Esophagus squamous epithelium (tissue), 5 donors: ENCODE results near the gene KBTBD3. TPM values are rescaled to one million over a fixed set of nuclear protein-coding genes. Genes with fewer than 3 reads are reported as not detected.

Experiments
- DNase-seq: peaks from one replicate; lab custom pipeline; 2025; lab: John Stamatoyannopoulos, UW
- H3K27ac ChIP-seq, 4 donors: fragments of 200-600 bp; sonication (generic); one replicate each; pipeline ENCODE4 v1.5.1; 2016 to 2019; ENCODE audit warnings: mild to moderate bottlenecking in 1 of 4
- H3K27me3 ChIP-seq, 4 donors: fragments of 200-600 bp; sonication (generic); 1 replicate in 3 of 4; 2 replicates in 1 of 4; pipeline versions ENCODE4 v1.5.1 to v1.6.0; 2017 to 2021; ENCODE audit warnings: antibody characterized with exemption in 1 of 4
- H3K36me3 ChIP-seq, 3 donors: fragments of 200-600 bp; sonication (generic); one replicate each; pipeline ENCODE4 v1.5.1; 2016 to 2019
- H3K4me1 ChIP-seq, 3 donors: fragments of 200-600 bp; sonication (generic); one replicate each; pipeline ENCODE4 v1.5.1; 2017 to 2019
- H3K4me3 ChIP-seq, 4 donors: fragments of 200-600 bp; sonication (generic); 1 replicate in 3 of 4; 2 replicates in 1 of 4; pipeline ENCODE4 v1.5.1; 2016 to 2019; ENCODE audit warnings: mild to moderate bottlenecking in 2 of 4, moderate library complexity in 1 of 4
- H3K9me3 ChIP-seq, 3 donors: fragments of 200-600 bp; sonication (generic); one replicate each; pipeline ENCODE4 v1.5.1; 2016 to 2019
- POLR2A ChIP-seq, 4 donors: fragments of 450-650 bp; IDR thresholded peaks; one replicate each; pipeline ENCODE4 v1.6.1; 2017; ENCODE audit warnings: antibody characterized with exemption in 4 of 4, mild to moderate bottlenecking in 4 of 4, moderate library complexity in 3 of 4
- WGBS, 2 donors: methylation state at CpG; one replicate each; pipeline ENCODE4 v1.1.5; 2018; 5-methylcytosine and 5-hydroxymethylcytosine counted together
- intact Hi-C: fragments of 100-400 bp; cut with DNase I; formaldehyde crosslinking; loops from one replicate; pipeline ENCODE4 v1.15.0; 2022
- total RNA-seq, 4 donors: library from RNA; depleted of rRNA; stranded (reverse); fragments of >200 nt; gene quantifications; one replicate each; pipeline ENCODE4 v1.1.0, GENCODE V29; 2016
- TF ChIP-seq, protein P1 (sequence below), 6 experiments: fragments of 450-650 bp in 4 of 6; fragments of 200-600 bp in 2 of 6; sonication (generic) in 2 of 6; IDR thresholded peaks; one replicate each; pipeline ENCODE4 v1.5.1; 2016 to 2019; ENCODE audit warnings: antibody characterized with exemption in 6 of 6, mild to moderate bottlenecking in 4 of 6, moderate library complexity in 4 of 6
- donor health status: DM: yes; HTN: yes; CAD: no.

KBTBD3 gene
- total RNA-seq, 4 donors from 2014 or later, result 0.70 to 5.5 (median 2.4) TPM

DNA sequence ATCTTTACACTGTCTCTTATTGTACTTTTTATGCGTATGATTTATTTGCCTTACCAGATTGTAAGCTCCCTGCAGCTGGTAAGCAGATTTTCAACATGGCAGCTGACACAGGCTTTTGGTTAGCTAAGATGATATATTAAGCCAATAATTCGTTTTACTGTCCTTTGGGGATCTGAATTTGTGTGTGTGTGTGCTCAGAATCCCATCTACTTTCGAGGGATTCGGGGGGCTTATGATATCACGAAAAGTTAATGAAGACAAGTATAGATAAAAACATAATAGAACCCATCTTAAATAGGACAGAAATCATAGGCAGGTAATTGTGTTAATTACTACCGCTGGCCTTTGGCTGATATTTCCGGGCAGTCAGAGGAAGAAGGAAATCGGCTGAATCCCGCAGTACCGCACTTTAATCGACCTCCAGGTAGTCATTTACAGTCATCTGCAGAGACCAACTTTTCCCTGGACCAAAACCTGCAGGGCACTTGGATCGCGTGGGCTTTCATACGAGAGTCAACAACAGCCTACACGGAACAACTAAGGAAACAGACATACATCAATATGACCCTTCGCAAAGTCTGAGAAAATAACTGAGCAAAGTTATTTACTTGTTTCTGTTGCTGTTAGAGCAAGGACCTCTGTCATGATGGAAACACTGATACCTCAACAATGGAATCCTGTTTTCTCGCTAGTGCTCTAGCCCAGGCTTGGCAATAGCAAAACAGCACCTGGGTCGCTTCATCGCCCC, 802 bp downstream of the KBTBD3 start:
- H3K27me3 ChIP-seq, result no peaks in the 10 kb centered on the region
- H3K4me1 ChIP-seq, result peaks cover 4 to 47% (median 27%) of the 10 kb centered on the region in 3 donors
- DNase-seq, result no peak
- peak overlapping the region; percentile 90 to 99 (median 98) for H3K27ac ChIP-seq
- no peak for TF ChIP-seq POLR2A (IDR thresholded peaks at IDR 0.05)
- TF ChIP-seq, protein P1, sequence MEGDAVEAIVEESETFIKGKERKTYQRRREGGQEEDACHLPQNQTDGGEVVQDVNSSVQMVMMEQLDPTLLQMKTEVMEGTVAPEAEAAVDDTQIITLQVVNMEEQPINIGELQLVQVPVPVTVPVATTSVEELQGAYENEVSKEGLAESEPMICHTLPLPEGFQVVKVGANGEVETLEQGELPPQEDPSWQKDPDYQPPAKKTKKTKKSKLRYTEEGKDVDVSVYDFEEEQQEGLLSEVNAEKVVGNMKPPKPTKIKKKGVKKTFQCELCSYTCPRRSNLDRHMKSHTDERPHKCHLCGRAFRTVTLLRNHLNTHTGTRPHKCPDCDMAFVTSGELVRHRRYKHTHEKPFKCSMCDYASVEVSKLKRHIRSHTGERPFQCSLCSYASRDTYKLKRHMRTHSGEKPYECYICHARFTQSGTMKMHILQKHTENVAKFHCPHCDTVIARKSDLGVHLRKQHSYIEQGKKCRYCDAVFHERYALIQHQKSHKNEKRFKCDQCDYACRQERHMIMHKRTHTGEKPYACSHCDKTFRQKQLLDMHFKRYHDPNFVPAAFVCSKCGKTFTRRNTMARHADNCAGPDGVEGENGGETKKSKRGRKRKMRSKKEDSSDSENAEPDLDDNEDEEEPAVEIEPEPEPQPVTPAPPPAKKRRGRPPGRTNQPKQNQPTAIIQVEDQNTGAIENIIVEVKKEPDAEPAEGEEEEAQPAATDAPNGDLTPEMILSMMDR (IDR thresholded peaks at IDR 0.05), result no peak
- WGBS, 2 donors, result 15 to 17% methylated on average over 18 to 19 of the region's 19 CpGs
- peaks cover 0 to 15% (median 0%) of the 10 kb centered on the region in 3 donors for H3K36me3 ChIP-seq
- H3K9me3 ChIP-seq, result no peaks in the 10 kb centered on the region
- H3K4me3 ChIP-seq, result peak overlapping the region; percentile 75 to 90 (median 87)
- intact Hi-C loops, result no loop called here

DNA sequence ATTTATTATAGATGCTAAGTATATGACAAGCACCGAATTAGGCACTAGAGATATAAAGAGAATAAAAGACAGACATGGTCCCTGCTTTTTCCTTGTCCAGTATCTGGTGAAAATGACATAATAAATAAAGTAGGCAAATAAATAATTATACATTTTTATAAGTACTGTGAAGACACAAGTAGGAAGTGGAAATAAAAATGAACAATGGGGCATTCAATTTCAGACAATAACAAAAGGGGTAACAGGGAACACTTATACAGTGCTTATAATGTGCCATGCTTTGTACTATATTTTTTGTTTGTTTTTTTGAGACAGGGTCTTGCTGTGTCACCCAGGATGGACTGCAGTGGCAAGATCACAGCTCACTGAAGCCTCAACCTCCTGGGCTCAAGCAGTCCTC, 4.3 kb downstream of the KBTBD3 start:
- Histone ChIP-seq H3K27me3 (no peaks in the 10 kb centered on the region), H3K36me3 (no peaks in the 10 kb centered on the region), H3K27ac (no peak overlapping the region), H3K9me3 (no peaks in the 10 kb centered on the region), H3K4me3 (no peak overlapping the region), H3K4me1 (peaks cover 0 to 13% (median 4%) of the 10 kb centered on the region in 3 donors)
- TF ChIP-seq, protein P1 (IDR thresholded peaks at IDR 0.05), result no peak
- no peak for TF ChIP-seq POLR2A (IDR thresholded peaks at IDR 0.05)
- WGBS, 2 donors, result 83 to 90% methylated on average over 1 of the region's 1 CpG
- intact Hi-C loops, result no loop called here
- no peak for DNase-seq

GRCh38 chr11:106070606-106071005, 6.5 kb downstream of the KBTBD3 start:
- TF ChIP-seq POLR2A (IDR thresholded peaks at IDR 0.05), result no peak
- TF ChIP-seq, protein P1 (IDR thresholded peaks at IDR 0.05), result no peak
- Histone ChIP-seq H3K27me3 (no peaks in the 10 kb centered on the region), H3K9me3 (no peaks in the 10 kb centered on the region), H3K27ac (no peak overlapping the region), H3K4me3 (no peak overlapping the region), H3K4me1 (peaks cover 0 to 4% (median 0%) of the 10 kb centered on the region in 3 donors), H3K36me3 (no peaks in the 10 kb centered on the region)
- intact Hi-C loops, result no loop called here
- no peak for DNase-seq
- WGBS, 2 donors, result 83 to 92% methylated on average over 3 of the region's 3 CpGs

GRCh38 chr11:106063009-106063408, 14.1 kb downstream of the KBTBD3 start:
- H3K27me3 ChIP-seq, result no peaks in the 10 kb centered on the region
- no peak for TF ChIP-seq POLR2A (IDR thresholded peaks at IDR 0.05)
- TF ChIP-seq, protein P1 (IDR thresholded peaks at IDR 0.05), result no peak
- peaks cover 0 to 9% (median 0%) of the 10 kb centered on the region in 3 donors for H3K36me3 ChIP-seq
- no peak for DNase-seq
- H3K27ac ChIP-seq, result no peak overlapping the region
- H3K9me3 ChIP-seq, result no peaks in the 10 kb centered on the region
- intact Hi-C loops, result no loop called here
- no peaks in the 10 kb centered on the region for H3K4me1 ChIP-seq
- no peak overlapping the region for H3K4me3 ChIP-seq
